Testis (tissue), 2 donors: ENCODE data around the gene SMAD3.

Experiments used
- POLR2A ChIP-seq: fragments of 450-650 bp; IDR thresholded peaks from one replicate; pipeline ENCODE4 v1.6.1; 2017; ENCODE audit warnings: antibody characterized with exemption, mild to moderate bottlenecking, moderate library complexity
- TF ChIP-seq, protein P1 (sequence below), 3 experiments: fragments of 450-650 bp in 2 of 3; fragments of 200-600 bp in 1 of 3; sonication (generic) in 1 of 3; IDR thresholded peaks; one replicate each; pipeline ENCODE4 v1.5.1; 2016 to 2019; ENCODE audit warnings: antibody characterized with exemption in 3 of 3, mild to moderate bottlenecking in 2 of 3, moderate library complexity in 1 of 3

DNA sequence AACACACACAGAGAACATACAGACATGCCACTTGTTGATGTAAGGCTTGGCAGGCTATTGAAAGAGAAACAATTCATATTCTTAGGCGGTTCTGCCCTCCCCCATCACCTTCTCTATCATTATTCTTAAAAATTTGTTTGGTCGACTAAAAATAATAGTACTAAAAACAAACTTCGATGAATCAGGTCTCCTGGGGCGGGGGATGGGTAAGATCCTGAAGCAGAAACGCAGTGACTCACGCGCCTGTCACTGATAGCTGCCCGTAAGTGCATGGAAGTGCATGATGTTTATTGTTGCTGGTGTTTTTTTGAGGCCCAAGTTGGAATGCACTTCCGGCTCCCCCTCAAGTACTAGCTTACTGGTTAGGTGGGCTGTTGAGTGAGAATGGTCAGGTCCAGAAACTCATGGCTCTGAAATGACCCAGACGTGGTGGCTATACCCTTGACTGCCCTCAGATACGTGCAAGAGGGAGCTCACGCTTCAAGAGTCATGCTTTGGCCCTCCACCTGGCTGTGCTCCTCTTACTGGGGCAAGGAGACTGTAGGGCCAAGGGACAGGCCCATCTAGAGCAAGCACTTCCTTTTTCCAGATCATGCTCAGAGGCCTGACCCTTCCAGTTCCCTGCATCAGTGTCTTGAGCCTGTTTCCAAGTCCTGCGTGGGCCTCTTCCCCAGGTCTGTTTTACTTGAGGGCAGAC is 10.9 kb downstream of the SMAD3 start:
- no peak for TF ChIP-seq POLR2A
- TF ChIP-seq, protein P1, sequence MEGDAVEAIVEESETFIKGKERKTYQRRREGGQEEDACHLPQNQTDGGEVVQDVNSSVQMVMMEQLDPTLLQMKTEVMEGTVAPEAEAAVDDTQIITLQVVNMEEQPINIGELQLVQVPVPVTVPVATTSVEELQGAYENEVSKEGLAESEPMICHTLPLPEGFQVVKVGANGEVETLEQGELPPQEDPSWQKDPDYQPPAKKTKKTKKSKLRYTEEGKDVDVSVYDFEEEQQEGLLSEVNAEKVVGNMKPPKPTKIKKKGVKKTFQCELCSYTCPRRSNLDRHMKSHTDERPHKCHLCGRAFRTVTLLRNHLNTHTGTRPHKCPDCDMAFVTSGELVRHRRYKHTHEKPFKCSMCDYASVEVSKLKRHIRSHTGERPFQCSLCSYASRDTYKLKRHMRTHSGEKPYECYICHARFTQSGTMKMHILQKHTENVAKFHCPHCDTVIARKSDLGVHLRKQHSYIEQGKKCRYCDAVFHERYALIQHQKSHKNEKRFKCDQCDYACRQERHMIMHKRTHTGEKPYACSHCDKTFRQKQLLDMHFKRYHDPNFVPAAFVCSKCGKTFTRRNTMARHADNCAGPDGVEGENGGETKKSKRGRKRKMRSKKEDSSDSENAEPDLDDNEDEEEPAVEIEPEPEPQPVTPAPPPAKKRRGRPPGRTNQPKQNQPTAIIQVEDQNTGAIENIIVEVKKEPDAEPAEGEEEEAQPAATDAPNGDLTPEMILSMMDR (IDR thresholded peaks at IDR 0.05), result no peak
